Activated gamma-delta T cell (primary cell): ENCODE data around the gene SMIM20.

ENCODE experiments used
- DNase-seq: peaks from one replicate; lab custom pipeline; 2025; lab: John Stamatoyannopoulos, UW

The SMIM20 gene

GRCh38 chr4:25954293-25954904, 40.4 kb downstream of the SMIM20 start:
- no peak for DNase-seq

- no peak for DNase-seq
These were observed 41.7 kb downstream of the SMIM20 start for GRCh38 chr4:25955705-25956104.

- DNase-seq, result no peak
These were observed 42.2 kb downstream of the SMIM20 start for GRCh38 chr4:25956260-25956659.

GRCh38 chr4:25958110-25958509, 44.1 kb downstream of the SMIM20 start:
- no peak for DNase-seq

- DNase-seq, result no peak
These were observed 48.4 kb downstream of the SMIM20 start for GRCh38 chr4:25962393-25962792.

GRCh38 chr4:25965629-25966028, 51.6 kb downstream of the SMIM20 start:
- no peak for DNase-seq

GRCh38 chr4:25966171-25966570, 52.2 kb downstream of the SMIM20 start:
- DNase-seq, result no peak

GRCh38 chr4:25969374-25970155, 55.5 kb downstream of the SMIM20 start:
- no peak for DNase-seq

GRCh38 chr4:25970226-25970675, 56.2 kb downstream of the SMIM20 start:
- DNase-seq, result no peak

- no peak for DNase-seq
These were observed 56.8 kb downstream of the SMIM20 start for GRCh38 chr4:25970691-25971432.

- no peak for DNase-seq
These were observed 58.3 kb downstream of the SMIM20 start for GRCh38 chr4:25972366-25972765.

GRCh38 chr4:25972984-25973745, 59.1 kb downstream of the SMIM20 start:
- no peak for DNase-seq

GRCh38 chr4:25976780-25977179, 62.8 kb downstream of the SMIM20 start:
- DNase-seq, result no peak

GRCh38 chr4:25977397-25978170, 63.6 kb downstream of the SMIM20 start:
- no peak for DNase-seq

GRCh38 chr4:25978327-25978726, 64.3 kb downstream of the SMIM20 start:
- DNase-seq, result no peak
